ENCODE measurements around the gene SAXO2.
"Not testable (repeated sequence)": the region's sequence is repeated elsewhere in the genome, so short reads cannot be mapped to it uniquely, and the experiment has no call there.

Gene SAXO2

GRCh38 chr15:82300883-82301282, 38.3 kb downstream of the SAXO2 start:
- no peak overlapping the region for H3K9ac ChIP-seq (ENCODE audit: low read depth in 1 of 2, low read length in 2 of 2)
- no peak overlapping the region for H3K4me3 ChIP-seq (ENCODE audit: low read depth in 1 of 2, low read length in 2 of 2)
- no peaks in the 10 kb centered on the region for H3K9me3 ChIP-seq (ENCODE audit: control insufficient read depth in 1 of 2, low read length in 2 of 2)
- H3K27ac ChIP-seq (ENCODE audit: low read depth, low read length) = no peak overlapping the region
- no peaks in the 10 kb centered on the region for H3K27me3 ChIP-seq (ENCODE audit: control insufficient read depth in 1 of 2, insufficient read depth in 2 of 2, low read length in 2 of 2)
- H3K4me1 ChIP-seq (ENCODE audit: control insufficient read depth in 1 of 2, insufficient read depth in 2 of 2, low read length in 2 of 2) = no peaks in the 10 kb centered on the region
- no peaks in the 10 kb centered on the region for H3K36me3 ChIP-seq (ENCODE audit: control insufficient read depth in 1 of 2, insufficient read depth in 2 of 2, low read length in 2 of 2)

GRCh38 chr15:82301296-82302016, 38.8 kb downstream of the SAXO2 start:
- Histone ChIP-seq H3K27ac (ENCODE audit: low read depth, low read length) (no peak overlapping the region), H3K36me3 (ENCODE audit: control insufficient read depth in 1 of 2, insufficient read depth in 2 of 2, low read length in 2 of 2) (no peaks in the 10 kb centered on the region), H3K4me3 (ENCODE audit: low read depth in 1 of 2, low read length in 2 of 2) (no peak overlapping the region), H3K9ac (ENCODE audit: low read depth in 1 of 2, low read length in 2 of 2) (no peak overlapping the region), H3K27me3 (ENCODE audit: control insufficient read depth in 1 of 2, insufficient read depth in 2 of 2, low read length in 2 of 2) (no peaks in the 10 kb centered on the region), H3K9me3 (ENCODE audit: control insufficient read depth in 1 of 2, low read length in 2 of 2) (no peaks in the 10 kb centered on the region), H3K4me1 (ENCODE audit: control insufficient read depth in 1 of 2, insufficient read depth in 2 of 2, low read length in 2 of 2) (no peaks in the 10 kb centered on the region)

GRCh38 chr15:82303956-82304777, 41.5 kb downstream of the SAXO2 start:
- Histone ChIP-seq H3K4me1 (ENCODE audit: control insufficient read depth in 1 of 2, insufficient read depth in 2 of 2, low read length in 2 of 2) (no peaks in the 10 kb centered on the region), H3K9me3 (ENCODE audit: control insufficient read depth in 1 of 2, low read length in 2 of 2) (no peaks in the 10 kb centered on the region), H3K27me3 (ENCODE audit: control insufficient read depth in 1 of 2, insufficient read depth in 2 of 2, low read length in 2 of 2) (no peaks in the 10 kb centered on the region), H3K27ac (ENCODE audit: low read depth, low read length) (no peak overlapping the region), H3K9ac (ENCODE audit: low read depth in 1 of 2, low read length in 2 of 2) (no peak overlapping the region), H3K36me3 (ENCODE audit: control insufficient read depth in 1 of 2, insufficient read depth in 2 of 2, low read length in 2 of 2) (no peaks in the 10 kb centered on the region), H3K4me3 (ENCODE audit: low read depth in 1 of 2, low read length in 2 of 2) (no peak overlapping the region)

GRCh38 chr15:82304778-82305090, 42.1 kb downstream of the SAXO2 start:
- H3K4me1 ChIP-seq (ENCODE audit: control insufficient read depth in 1 of 2, insufficient read depth in 2 of 2, low read length in 2 of 2) = no peaks in the 10 kb centered on the region
- H3K27me3 ChIP-seq (ENCODE audit: control insufficient read depth in 1 of 2, insufficient read depth in 2 of 2, low read length in 2 of 2) = no peaks in the 10 kb centered on the region
- no peak overlapping the region for H3K27ac ChIP-seq (ENCODE audit: low read depth, low read length)
- H3K9ac ChIP-seq (ENCODE audit: low read depth in 1 of 2, low read length in 2 of 2) = no peak overlapping the region
- no peaks in the 10 kb centered on the region for H3K9me3 ChIP-seq (ENCODE audit: control insufficient read depth in 1 of 2, low read length in 2 of 2)
- H3K36me3 ChIP-seq (ENCODE audit: control insufficient read depth in 1 of 2, insufficient read depth in 2 of 2, low read length in 2 of 2) = no peaks in the 10 kb centered on the region
- no peak overlapping the region for H3K4me3 ChIP-seq (ENCODE audit: low read depth in 1 of 2, low read length in 2 of 2)

- no peak overlapping the region for H3K4me3 ChIP-seq (ENCODE audit: low read depth in 1 of 2, low read length in 2 of 2)
- H3K9ac ChIP-seq (ENCODE audit: low read depth in 1 of 2, low read length in 2 of 2) = no peak overlapping the region
- H3K4me1 ChIP-seq (ENCODE audit: control insufficient read depth in 1 of 2, insufficient read depth in 2 of 2, low read length in 2 of 2) = no peaks in the 10 kb centered on the region
- H3K27me3 ChIP-seq (ENCODE audit: control insufficient read depth in 1 of 2, insufficient read depth in 2 of 2, low read length in 2 of 2) = no peaks in the 10 kb centered on the region
- H3K36me3 ChIP-seq (ENCODE audit: control insufficient read depth in 1 of 2, insufficient read depth in 2 of 2, low read length in 2 of 2) = no peaks in the 10 kb centered on the region
- no peaks in the 10 kb centered on the region for H3K9me3 ChIP-seq (ENCODE audit: control insufficient read depth in 1 of 2, low read length in 2 of 2)
- H3K27ac ChIP-seq (ENCODE audit: low read depth, low read length) = no peak overlapping the region
Observed at GRCh38 chr15:82305621-82306048, 43.0 kb downstream of the SAXO2 start.

GRCh38 chr15:82306791-82307713, 44.4 kb downstream of the SAXO2 start:
- H3K27me3 ChIP-seq (ENCODE audit: control insufficient read depth in 1 of 2, insufficient read depth in 2 of 2, low read length in 2 of 2) = no peaks in the 10 kb centered on the region
- no peak overlapping the region for H3K4me3 ChIP-seq (ENCODE audit: low read depth in 1 of 2, low read length in 2 of 2)
- no peak overlapping the region for H3K27ac ChIP-seq (ENCODE audit: low read depth, low read length)
- no peak overlapping the region for H3K9ac ChIP-seq (ENCODE audit: low read depth in 1 of 2, low read length in 2 of 2)
- no peaks in the 10 kb centered on the region for H3K36me3 ChIP-seq (ENCODE audit: control insufficient read depth in 1 of 2, insufficient read depth in 2 of 2, low read length in 2 of 2)
- H3K4me1 ChIP-seq (ENCODE audit: control insufficient read depth in 1 of 2, insufficient read depth in 2 of 2, low read length in 2 of 2) = no peaks in the 10 kb centered on the region
- no peaks in the 10 kb centered on the region for H3K9me3 ChIP-seq (ENCODE audit: control insufficient read depth in 1 of 2, low read length in 2 of 2)

GRCh38 chr15:82307714-82308081, 45.1 kb downstream of the SAXO2 start:
- no peaks in the 10 kb centered on the region for H3K27me3 ChIP-seq (ENCODE audit: control insufficient read depth in 1 of 2, insufficient read depth in 2 of 2, low read length in 2 of 2)
- H3K4me1 ChIP-seq (ENCODE audit: control insufficient read depth in 1 of 2, insufficient read depth in 2 of 2, low read length in 2 of 2) = no peaks in the 10 kb centered on the region
- H3K9ac ChIP-seq (ENCODE audit: low read depth in 1 of 2, low read length in 2 of 2) = no peak overlapping the region
- H3K27ac ChIP-seq (ENCODE audit: low read depth, low read length) = no peak overlapping the region
- no peaks in the 10 kb centered on the region for H3K36me3 ChIP-seq (ENCODE audit: control insufficient read depth in 1 of 2, insufficient read depth in 2 of 2, low read length in 2 of 2)
- H3K4me3 ChIP-seq (ENCODE audit: low read depth in 1 of 2, low read length in 2 of 2) = no peak overlapping the region
- H3K9me3 ChIP-seq (ENCODE audit: control insufficient read depth in 1 of 2, low read length in 2 of 2) = no peaks in the 10 kb centered on the region

- H3K4me1 ChIP-seq (ENCODE audit: control insufficient read depth in 1 of 2, insufficient read depth in 2 of 2, low read length in 2 of 2) = no peaks in the 10 kb centered on the region
- H3K27me3 ChIP-seq (ENCODE audit: control insufficient read depth in 1 of 2, insufficient read depth in 2 of 2, low read length in 2 of 2) = no peaks in the 10 kb centered on the region
- no peaks in the 10 kb centered on the region for H3K9me3 ChIP-seq (ENCODE audit: control insufficient read depth in 1 of 2, low read length in 2 of 2)
- H3K4me3 ChIP-seq (ENCODE audit: low read depth in 1 of 2, low read length in 2 of 2) = no peak overlapping the region
- H3K27ac ChIP-seq (ENCODE audit: low read depth, low read length) = no peak overlapping the region
- no peak overlapping the region for H3K9ac ChIP-seq (ENCODE audit: low read depth in 1 of 2, low read length in 2 of 2)
- H3K36me3 ChIP-seq (ENCODE audit: control insufficient read depth in 1 of 2, insufficient read depth in 2 of 2, low read length in 2 of 2) = no peaks in the 10 kb centered on the region
Observed at GRCh38 chr15:82309802-82310201, 47.2 kb downstream of the SAXO2 start.

GRCh38 chr15:82311321-82311720, 48.7 kb downstream of the SAXO2 start:
- H3K4me3 ChIP-seq (ENCODE audit: low read depth in 1 of 2, low read length in 2 of 2); H3K27me3 ChIP-seq (ENCODE audit: control insufficient read depth in 1 of 2, insufficient read depth in 2 of 2, low read length in 2 of 2): not testable (repeated sequence)

More at GRCh38 chr15:82311321-82311720, 48.7 kb downstream of the SAXO2 start:
- not testable (repeated sequence) for H3K9ac ChIP-seq (ENCODE audit: low read depth in 1 of 2, low read length in 2 of 2); H3K9me3 ChIP-seq (ENCODE audit: control insufficient read depth in 1 of 2, low read length in 2 of 2); H3K4me1 ChIP-seq (ENCODE audit: control insufficient read depth in 1 of 2, insufficient read depth in 2 of 2, low read length in 2 of 2); H3K27ac ChIP-seq (ENCODE audit: low read depth, low read length); H3K36me3 ChIP-seq (ENCODE audit: control insufficient read depth in 1 of 2, insufficient read depth in 2 of 2, low read length in 2 of 2)
